Measurements from ENCODE around the gene UBTF. TPM values are rescaled to one million over a fixed set of nuclear protein-coding genes. Genes with fewer than 3 reads are reported as not detected.

Gene UBTF
- total RNA-seq, 1 donor from 2014 or later: 53.5 TPM

GRCh38 chr17:44220213-44221083 lies 973 bp upstream of the UBTF start:
- Histone ChIP-seq H3K27me3 (no peaks in the 10 kb centered on the region), H3K9me3 (no peaks in the 10 kb centered on the region), H3K4me1 (peaks cover 45% of the 10 kb centered on the region), H3K36me3 (peaks cover 0 to 10% of the 10 kb centered on the region in 2 donors), H3K4me3 (peak overlapping the region; percentile 76 to 92), H3K27ac (peak overlapping the region; percentile 100)
- intact Hi-C loops (cut with DNase I): no loop called here
- no peak for TF ChIP-seq CTCF (IDR thresholded peaks at IDR 0.05)
- TF ChIP-seq POLR2A (IDR thresholded peaks at IDR 0.05): no peak
- TF ChIP-seq POLR2AphosphoS5 (IDR thresholded peaks at IDR 0.05; ENCODE audit: insufficient read depth in 1 of 2, low read depth in 1 of 2): peak in 1 of 2 donors; percentile 44
- DNase-seq (ENCODE audit: extremely low spot score in 2 of 2): no peak

- DNase-seq (ENCODE audit: extremely low spot score in 2 of 2): no peak
- Histone ChIP-seq H3K36me3 (peaks cover 0 to 23% of the 10 kb centered on the region in 2 donors), H3K27ac (peak overlapping the region; percentile 100), H3K27me3 (no peaks in the 10 kb centered on the region), H3K9me3 (no peaks in the 10 kb centered on the region), H3K4me1 (peaks cover 45% of the 10 kb centered on the region), H3K4me3 (peak overlapping the region; percentile 76 to 92)
- TF ChIP-seq POLR2AphosphoS5 (IDR thresholded peaks at IDR 0.05; ENCODE audit: insufficient read depth in 1 of 2, low read depth in 1 of 2) (no peak), POLR2A (IDR thresholded peaks at IDR 0.05) (peak in 1 of 2 donors; percentile 3), CTCF (IDR thresholded peaks at IDR 0.05) (peak in 1 of 3 experiments; percentile 34)
- intact Hi-C loops (cut with DNase I): no loop called here
Measured at GRCh38 chr17:44219108-44219615, 313 bp downstream of the UBTF start.

GRCh38 chr17:44218344-44219107 lies 949 bp downstream of the UBTF start:
- H3K36me3 ChIP-seq: peaks cover 0 to 23% of the 10 kb centered on the region in 2 donors
- no peak for DNase-seq (ENCODE audit: extremely low spot score in 2 of 2)
- H3K4me3 ChIP-seq: peak overlapping the region; percentile 76 to 92
- TF ChIP-seq POLR2A (IDR thresholded peaks at IDR 0.05): peak in 1 of 2 donors; percentile 68
- TF ChIP-seq POLR2AphosphoS5 (IDR thresholded peaks at IDR 0.05; ENCODE audit: insufficient read depth in 1 of 2, low read depth in 1 of 2): peak; percentile 46 to 55
- peak in 2 of 3 experiments; percentile 33 to 39 for TF ChIP-seq CTCF (IDR thresholded peaks at IDR 0.05)
- intact Hi-C loops (cut with DNase I): no loop called here
- peaks cover 39% of the 10 kb centered on the region for H3K4me1 ChIP-seq
- no peaks in the 10 kb centered on the region for H3K9me3 ChIP-seq
- H3K27ac ChIP-seq: peak overlapping the region; percentile 100
- H3K27me3 ChIP-seq: no peaks in the 10 kb centered on the region

GRCh38 chr17:44217738-44218343 lies 1.6 kb downstream of the UBTF start:
- H3K27ac ChIP-seq: peak overlapping the region; percentile 85
- H3K36me3 ChIP-seq: peaks cover 0 to 23% of the 10 kb centered on the region in 2 donors

More at GRCh38 chr17:44217738-44218343, 1.6 kb downstream of the UBTF start:
- Histone ChIP-seq H3K4me3 (peak overlapping the region; percentile 76 to 92), H3K9me3 (no peaks in the 10 kb centered on the region), H3K27me3 (no peaks in the 10 kb centered on the region), H3K4me1 (peaks cover 34% of the 10 kb centered on the region)
- DNase-seq (ENCODE audit: extremely low spot score in 2 of 2): no peak
- intact Hi-C loops (cut with DNase I): no loop called here
- TF ChIP-seq CTCF (IDR thresholded peaks at IDR 0.05) (no peak), POLR2A (IDR thresholded peaks at IDR 0.05) (no peak), POLR2AphosphoS5 (IDR thresholded peaks at IDR 0.05; ENCODE audit: insufficient read depth in 1 of 2, low read depth in 1 of 2) (no peak)

Measured in vagina (tissue), 2 donors.